ENCODE data around the gene OSTF1.

DNA sequence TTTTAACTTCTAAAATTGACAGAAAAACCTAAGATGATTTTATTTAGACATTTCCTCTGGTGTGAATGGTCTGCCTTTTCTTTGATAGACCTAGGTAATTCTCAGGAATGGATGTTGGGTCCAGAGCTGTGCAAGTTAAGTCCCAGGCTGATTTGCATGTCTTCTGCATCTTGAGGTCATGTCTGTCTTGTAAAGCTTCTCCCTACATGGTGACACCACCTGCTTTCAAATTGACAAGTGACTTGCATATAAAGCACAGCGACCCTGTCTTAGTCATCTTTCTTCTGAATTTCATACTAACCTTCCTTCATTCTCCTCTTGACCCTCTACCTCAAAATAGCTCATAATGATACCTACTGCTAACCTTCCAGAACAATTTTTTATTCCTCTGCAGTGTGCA, 29.2 kb downstream of the OSTF1 start:
- TF ChIP-seq POLR2A (IDR thresholded peaks at IDR 0.05; ENCODE audit: low read length) (no peak), GATA1 (IDR thresholded peaks at IDR 0.05; ENCODE audit: low read depth, low read length) (no peak)

All from erythroblast (primary cell).